Measurements from ENCODE around the gene SCAMP4. TPM values are rescaled to one million over a fixed set of nuclear protein-coding genes. Genes with fewer than 3 reads are reported as not detected.

The SCAMP4 gene
- polyA plus RNA-seq, 1 of the 3 experiments (the other 2 are of a cell fraction): 30.0 TPM

DNA sequence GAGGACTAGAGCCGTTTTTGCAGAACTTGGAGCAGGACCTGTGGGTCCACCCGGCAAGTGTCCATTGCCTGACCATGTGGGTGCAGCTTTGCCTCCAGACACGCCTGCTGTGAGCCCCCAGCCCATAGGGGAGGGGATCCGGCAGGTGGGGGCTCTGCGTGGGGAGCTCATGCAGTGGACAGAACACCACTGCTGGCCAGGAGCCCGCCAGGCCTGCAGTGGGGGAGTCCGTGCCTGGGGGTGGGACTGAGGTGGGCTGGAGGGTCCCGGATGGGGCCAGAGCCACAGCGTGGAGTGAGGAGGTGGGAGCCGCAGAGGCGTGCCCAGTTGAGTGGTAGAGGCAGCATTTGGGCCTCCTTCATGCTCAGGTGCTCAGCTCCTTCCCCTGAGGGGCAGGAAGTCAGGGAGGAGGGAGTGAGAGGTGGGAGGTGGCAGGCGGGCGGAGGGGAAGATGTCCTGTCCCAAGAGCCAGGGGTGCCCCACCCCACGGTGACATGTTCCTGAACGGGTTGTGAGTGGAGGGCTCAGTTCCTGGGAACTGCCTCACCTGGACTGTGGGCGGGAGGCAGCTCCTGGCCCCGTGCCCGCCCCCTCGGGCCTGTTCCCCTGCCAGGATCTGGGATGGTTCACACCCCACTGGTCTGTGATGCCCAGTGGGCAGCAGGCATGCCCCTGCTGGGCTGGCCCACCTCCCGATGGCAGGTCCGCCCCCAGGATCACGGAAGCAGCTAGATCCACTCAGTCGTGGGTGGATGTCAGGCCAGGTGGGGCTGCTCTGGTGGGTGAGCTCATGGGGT is 8.8 kb downstream of the SCAMP4 start:
- H3K9me3 ChIP-seq: no peaks in the 10 kb centered on the region
- H3K9me2 ChIP-seq: no peaks in the 10 kb centered on the region
- H2AFZ ChIP-seq (ENCODE audit: low read depth): no peak overlapping the region
- H3K36me3 ChIP-seq (replicated peaks in 1 of 2; ENCODE audit: control insufficient read depth in 1 of 2, insufficient read depth in 2 of 2, low read length in 1 of 2): peaks cover 0 to 29% of the 10 kb centered on the region in 2 experiments
- no peak overlapping the region for H3K4me3 ChIP-seq (ENCODE audit: low read depth in 2 of 2, low read length in 1 of 2)
- H3K4me2 ChIP-seq: no peak overlapping the region
- CTCF ChIA-PET: interaction anchor here (1.0 to 3.5 kb wide), 3 partner anchors 9 to 16 kb away, joined by 3 to 15 read pairs (median 3); partner anchors contain the start of genes ADAT3 and SCAMP4
- no peak overlapping the region for H3K27ac ChIP-seq (ENCODE audit: low read depth in 2 of 2, low read length in 1 of 2)
- H3F3A ChIP-seq (replicated peaks; ENCODE audit: insufficient read depth): no peaks in the 10 kb centered on the region
- peaks cover 40% of the 10 kb centered on the region for H4K20me1 ChIP-seq (ENCODE audit: insufficient read depth)
- no peaks in the 10 kb centered on the region for H3K27me3 ChIP-seq (ENCODE audit: insufficient read depth)
- no peak for DNase-seq
- 83% methylated on average over 9 of the region's 23 CpGs for WGBS (ENCODE audit: low lambda C conversion rate)
- H3K79me2 ChIP-seq (ENCODE audit: insufficient read depth): peaks cover 61% of the 10 kb centered on the region
- H3K9ac ChIP-seq: no peak overlapping the region
- H3K4me1 ChIP-seq (ENCODE audit: control insufficient read depth in 1 of 2, insufficient read depth in 2 of 2, low read depth in 1 of 2, low read length in 1 of 2): peaks cover 0 to 11% of the 10 kb centered on the region in 2 experiments; a peak in 1 of 4 replicates
- TF ChIP-seq, protein P1, sequence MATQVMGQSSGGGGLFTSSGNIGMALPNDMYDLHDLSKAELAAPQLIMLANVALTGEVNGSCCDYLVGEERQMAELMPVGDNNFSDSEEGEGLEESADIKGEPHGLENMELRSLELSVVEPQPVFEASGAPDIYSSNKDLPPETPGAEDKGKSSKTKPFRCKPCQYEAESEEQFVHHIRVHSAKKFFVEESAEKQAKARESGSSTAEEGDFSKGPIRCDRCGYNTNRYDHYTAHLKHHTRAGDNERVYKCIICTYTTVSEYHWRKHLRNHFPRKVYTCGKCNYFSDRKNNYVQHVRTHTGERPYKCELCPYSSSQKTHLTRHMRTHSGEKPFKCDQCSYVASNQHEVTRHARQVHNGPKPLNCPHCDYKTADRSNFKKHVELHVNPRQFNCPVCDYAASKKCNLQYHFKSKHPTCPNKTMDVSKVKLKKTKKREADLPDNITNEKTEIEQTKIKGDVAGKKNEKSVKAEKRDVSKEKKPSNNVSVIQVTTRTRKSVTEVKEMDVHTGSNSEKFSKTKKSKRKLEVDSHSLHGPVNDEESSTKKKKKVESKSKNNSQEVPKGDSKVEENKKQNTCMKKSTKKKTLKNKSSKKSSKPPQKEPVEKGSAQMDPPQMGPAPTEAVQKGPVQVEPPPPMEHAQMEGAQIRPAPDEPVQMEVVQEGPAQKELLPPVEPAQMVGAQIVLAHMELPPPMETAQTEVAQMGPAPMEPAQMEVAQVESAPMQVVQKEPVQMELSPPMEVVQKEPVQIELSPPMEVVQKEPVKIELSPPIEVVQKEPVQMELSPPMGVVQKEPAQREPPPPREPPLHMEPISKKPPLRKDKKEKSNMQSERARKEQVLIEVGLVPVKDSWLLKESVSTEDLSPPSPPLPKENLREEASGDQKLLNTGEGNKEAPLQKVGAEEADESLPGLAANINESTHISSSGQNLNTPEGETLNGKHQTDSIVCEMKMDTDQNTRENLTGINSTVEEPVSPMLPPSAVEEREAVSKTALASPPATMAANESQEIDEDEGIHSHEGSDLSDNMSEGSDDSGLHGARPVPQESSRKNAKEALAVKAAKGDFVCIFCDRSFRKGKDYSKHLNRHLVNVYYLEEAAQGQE (IDR thresholded peaks at IDR 0.05; ENCODE audit: low read depth, low read length): no peak
- TF ChIP-seq, protein P2, sequence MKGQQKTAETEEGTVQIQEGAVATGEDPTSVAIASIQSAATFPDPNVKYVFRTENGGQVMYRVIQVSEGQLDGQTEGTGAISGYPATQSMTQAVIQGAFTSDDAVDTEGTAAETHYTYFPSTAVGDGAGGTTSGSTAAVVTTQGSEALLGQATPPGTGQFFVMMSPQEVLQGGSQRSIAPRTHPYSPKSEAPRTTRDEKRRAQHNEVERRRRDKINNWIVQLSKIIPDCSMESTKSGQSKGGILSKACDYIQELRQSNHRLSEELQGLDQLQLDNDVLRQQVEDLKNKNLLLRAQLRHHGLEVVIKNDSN (IDR thresholded peaks at IDR 0.05; ENCODE audit: borderline replicate concordance, low read depth): no peak
- TF ChIP-seq EZH2phosphoT487 (IDR thresholded peaks at IDR 0.05; ENCODE audit: borderline replicate concordance, low read depth) (no peak), SIN3A (IDR thresholded peaks at IDR 0.05; ENCODE audit: borderline replicate concordance, low read depth, low read length) (no peak), RCOR1 (IDR thresholded peaks at IDR 0.05; ENCODE audit: low read length) (no peak), GABPA (IDR thresholded peaks at IDR 0.05; ENCODE audit: low read depth) (no peak), EP300 (IDR thresholded peaks at IDR 0.05; ENCODE audit: borderline replicate concordance in 1 of 2, low read depth in 1 of 2, low read length in 1 of 2) (no peak)
- POLR2A ChIA-PET: no interaction called here

DNA sequence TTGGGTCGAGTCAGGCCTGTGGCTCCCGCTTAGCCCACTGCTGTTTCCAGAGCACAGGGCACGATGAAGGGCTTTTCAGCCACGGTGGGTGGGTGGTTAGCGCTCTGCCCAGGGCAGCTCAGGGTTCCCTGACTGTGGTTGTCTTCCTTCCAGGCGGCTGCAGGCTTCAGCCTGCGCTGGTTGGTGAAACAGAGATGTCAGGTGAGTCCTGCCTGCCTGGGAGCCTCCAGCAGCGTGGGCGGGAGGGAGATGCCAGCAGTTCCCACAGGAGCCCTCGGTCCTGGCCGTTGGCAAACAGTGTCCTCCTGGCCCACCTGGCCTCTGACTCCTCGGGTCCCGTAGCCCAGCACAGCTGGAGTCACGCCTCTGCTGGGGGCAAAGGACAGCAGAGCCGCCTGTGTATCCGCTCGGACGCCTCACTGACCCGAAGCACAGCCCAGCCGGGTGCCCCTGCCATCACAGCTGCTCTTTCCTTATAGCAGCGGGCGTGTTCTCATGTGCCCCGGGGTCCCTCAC is 9.7 kb downstream of the SCAMP4 start:
- Histone ChIP-seq H3K4me2 (no peak overlapping the region), H2AFZ (ENCODE audit: low read depth) (no peak overlapping the region), H3K79me2 (ENCODE audit: insufficient read depth) (peaks cover 52% of the 10 kb centered on the region), H3K9me3 (no peaks in the 10 kb centered on the region), H3K9me2 (no peaks in the 10 kb centered on the region), H3K9ac (no peak overlapping the region), H4K20me1 (ENCODE audit: insufficient read depth) (peaks cover 31% of the 10 kb centered on the region), H3K27ac (ENCODE audit: low read depth in 2 of 2, low read length in 1 of 2) (no peak overlapping the region), H3K4me1 (ENCODE audit: control insufficient read depth in 1 of 2, insufficient read depth in 2 of 2, low read depth in 1 of 2, low read length in 1 of 2) (peaks cover 0 to 2% of the 10 kb centered on the region in 2 experiments; a peak in 1 of 4 replicates), H3K4me3 (ENCODE audit: low read depth in 2 of 2, low read length in 1 of 2) (no peak overlapping the region), H3K27me3 (ENCODE audit: insufficient read depth) (no peaks in the 10 kb centered on the region), H3F3A (replicated peaks; ENCODE audit: insufficient read depth) (no peaks in the 10 kb centered on the region), H3K36me3 (replicated peaks in 1 of 2; ENCODE audit: control insufficient read depth in 1 of 2, insufficient read depth in 2 of 2, low read length in 1 of 2) (peaks cover 0 to 33% of the 10 kb centered on the region in 2 experiments)
- 86% methylated on average over 7 of the region's 23 CpGs for WGBS (ENCODE audit: low lambda C conversion rate)
- DNase-seq: no peak
- POLR2A ChIA-PET: no interaction called here
- CTCF ChIA-PET: interaction anchor here (1.0 to 3.5 kb wide), 2 partner anchors 14 to 15 kb away, joined by 3 to 15 read pairs; no protein-coding TSS in a partner anchor
- TF ChIP-seq GATA2 (CRISPR knock-in tag; IDR thresholded peaks at IDR 0.05) (no peak), TCF12 (IDR thresholded peaks at IDR 0.05) (no peak), YY1 (IDR thresholded peaks at IDR 0.05; ENCODE audit: low read depth) (no peak), RXRA (IDR thresholded peaks at IDR 0.05; ENCODE audit: borderline replicate concordance, low read depth) (no peak), RFX5 (IDR thresholded peaks at IDR 0.05; ENCODE audit: low read length) (no peak), EP300 (IDR thresholded peaks at IDR 0.05; ENCODE audit: borderline replicate concordance in 1 of 2, low read depth in 1 of 2, low read length in 1 of 2) (no peak), MEF2A (IDR thresholded peaks at IDR 0.05; ENCODE audit: borderline replicate concordance, low read depth) (no peak), GABPA (IDR thresholded peaks at IDR 0.05; ENCODE audit: low read depth) (no peak), FOSL2 (IDR thresholded peaks at IDR 0.05; ENCODE audit: borderline replicate concordance, low read depth) (no peak), SMC3 (IDR thresholded peaks at IDR 0.05; ENCODE audit: low read depth, low read length) (no peak), ELF1 (IDR thresholded peaks at IDR 0.05) (no peak), MXI1 (IDR thresholded peaks at IDR 0.05; ENCODE audit: low read depth, low read length) (no peak), JUND (IDR thresholded peaks at IDR 0.05) (no peak), NRF1 (IDR thresholded peaks at IDR 0.05; ENCODE audit: low read depth, low read length) (no peak)
- TF ChIP-seq, protein P3, sequence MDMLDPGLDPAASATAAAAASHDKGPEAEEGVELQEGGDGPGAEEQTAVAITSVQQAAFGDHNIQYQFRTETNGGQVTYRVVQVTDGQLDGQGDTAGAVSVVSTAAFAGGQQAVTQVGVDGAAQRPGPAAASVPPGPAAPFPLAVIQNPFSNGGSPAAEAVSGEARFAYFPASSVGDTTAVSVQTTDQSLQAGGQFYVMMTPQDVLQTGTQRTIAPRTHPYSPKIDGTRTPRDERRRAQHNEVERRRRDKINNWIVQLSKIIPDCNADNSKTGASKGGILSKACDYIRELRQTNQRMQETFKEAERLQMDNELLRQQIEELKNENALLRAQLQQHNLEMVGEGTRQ (IDR thresholded peaks at IDR 0.05; ENCODE audit: borderline replicate concordance, low read depth, low read length): no peak
- TF ChIP-seq, protein P4, sequence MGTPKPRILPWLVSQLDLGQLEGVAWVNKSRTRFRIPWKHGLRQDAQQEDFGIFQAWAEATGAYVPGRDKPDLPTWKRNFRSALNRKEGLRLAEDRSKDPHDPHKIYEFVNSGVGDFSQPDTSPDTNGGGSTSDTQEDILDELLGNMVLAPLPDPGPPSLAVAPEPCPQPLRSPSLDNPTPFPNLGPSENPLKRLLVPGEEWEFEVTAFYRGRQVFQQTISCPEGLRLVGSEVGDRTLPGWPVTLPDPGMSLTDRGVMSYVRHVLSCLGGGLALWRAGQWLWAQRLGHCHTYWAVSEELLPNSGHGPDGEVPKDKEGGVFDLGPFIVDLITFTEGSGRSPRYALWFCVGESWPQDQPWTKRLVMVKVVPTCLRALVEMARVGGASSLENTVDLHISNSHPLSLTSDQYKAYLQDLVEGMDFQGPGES (IDR thresholded peaks at IDR 0.05; ENCODE audit: low read depth, low read length): no peak
